SK-N-SH (cell line): Measurements from ENCODE around the gene PHACTR3. TPM values are rescaled to one million over a fixed set of nuclear protein-coding genes. Genes with fewer than 3 reads are reported as not detected.

Source experiments
- CTCF ChIA-PET: fragments of 300-600, 350-600 bp; formaldehyde crosslinking; extraction: SDS; loops from one replicate; lab custom pipeline; 2021; lab: Yijun Ruan, JAX
- POLR2A ChIA-PET: fragments of 350-600 bp; sonication (Branson Sonifier 250); formaldehyde crosslinking; extraction: SDS; loops from one replicate; lab custom pipeline; 2020; ENCODE audit warnings: antibody characterized with exemption, inconsistent platforms; lab: Yijun Ruan, JAX
- DNase-seq: peaks from one replicate; pipeline ENCODE4 v3.0.0; 2012
- H2AFZ ChIP-seq: fragments of 200-600 bp; sonication (generic); 2 replicates; pipeline ENCODE4 v1.8.1; 2016; ENCODE audit warnings: antibody characterized with exemption, mild to moderate bottlenecking, low read depth
- H3F3A ChIP-seq: fragments of 200-600 bp; sonication (generic); replicated peaks from 2 replicates; pipeline ENCODE3; 2016; ENCODE audit warnings: antibody characterized with exemption, mild to moderate bottlenecking; ENCODE audit not compliant: insufficient read depth
- H3K27ac ChIP-seq, 2 experiments: fragments of 200-500 bp in 1 of 2; fragments of 200-600 bp in 1 of 2; sonication (Bioruptor generic) in 1 of 2; sonication (generic), shearing (Covaris generic) in 1 of 2; 2 replicates each; pipeline versions ENCODE4 v1.5.1 to v1.6.1; 2014 to 2016; ENCODE audit warnings: low read depth in 2 of 2, inconsistent platforms in 1 of 2, low read length in 1 of 2, mild to moderate bottlenecking in 1 of 2, mixed read lengths in 1 of 2
- H3K27me3 ChIP-seq: fragments of 200-600 bp; sonication (generic), shearing (Covaris generic); 2 replicates; pipeline ENCODE4 v1.6.1; 2016; ENCODE audit warnings: mixed run types; ENCODE audit not compliant: insufficient read depth
- H3K36me3 ChIP-seq, 2 experiments: fragments of 200-500 bp in 1 of 2; fragments of 200-600 bp in 1 of 2; sonication (Bioruptor generic) in 1 of 2; sonication (generic) in 1 of 2; replicated peaks in 1 of 2; 2 replicates each; pipeline versions ENCODE3 to v1.5.1; 2014 to 2016; ENCODE audit warnings: low read length in 1 of 2, mild to moderate bottlenecking in 1 of 2; ENCODE audit not compliant: insufficient read depth in 2 of 2, control insufficient read depth in 1 of 2
- H3K4me1 ChIP-seq, 2 experiments: fragments of 200-500 bp in 1 of 2; fragments of 200-600 bp in 1 of 2; sonication (Bioruptor generic) in 1 of 2; sonication (generic), shearing (Covaris generic) in 1 of 2; 2 replicates each; pipeline versions ENCODE4 v1.5.1 to v1.6.1; 2014 to 2016; ENCODE audit warnings: low read depth in 1 of 2, low read length in 1 of 2, mixed run types in 1 of 2; ENCODE audit not compliant: insufficient read depth in 2 of 2, control insufficient read depth in 1 of 2
- H3K4me2 ChIP-seq: fragments of 200-600 bp; sonication (generic), shearing (Covaris generic); 2 replicates; pipeline ENCODE4 v1.6.1; 2017; ENCODE audit warnings: mixed run types
- H3K4me3 ChIP-seq, 2 experiments: fragments of 200-500 bp in 1 of 2; fragments of 200-600 bp in 1 of 2; sonication (Bioruptor generic) in 1 of 2; sonication (generic), shearing (Covaris generic) in 1 of 2; 2 replicates each; pipeline versions ENCODE4 v1.5.1 to v1.8.1; 2014 to 2016; ENCODE audit warnings: low read depth in 2 of 2, inconsistent platforms in 1 of 2, low read length in 1 of 2, mild to moderate bottlenecking in 1 of 2, mixed read lengths in 1 of 2, moderate library complexity in 1 of 2
- H3K79me2 ChIP-seq: fragments of 200-600 bp; sonication (generic); 2 replicates; pipeline ENCODE4 v1.8.1; 2017; ENCODE audit warnings: mild to moderate bottlenecking; ENCODE audit not compliant: insufficient read depth
- H3K9ac ChIP-seq: fragments of 200-600 bp; sonication (generic); 2 replicates; pipeline ENCODE4 v1.6.1; 2017; ENCODE audit warnings: mixed run types
- H3K9me2 ChIP-seq: fragments of 200-600 bp; sonication (generic); 2 replicates; pipeline ENCODE4 v1.6.1; 2017; ENCODE audit warnings: mixed run types
- H3K9me3 ChIP-seq: fragments of 200-600 bp; sonication (generic); 2 replicates; pipeline ENCODE4 v1.6.1; 2017; ENCODE audit warnings: mixed run types, mild to moderate bottlenecking, moderate library complexity
- H4K20me1 ChIP-seq: fragments of 200-600 bp; sonication (generic); 2 replicates; pipeline ENCODE4 v1.6.1; 2017; ENCODE audit warnings: mild to moderate bottlenecking, mixed run types; ENCODE audit not compliant: insufficient read depth
- CHD2 ChIP-seq: fragments of 150-350 bp; IDR thresholded peaks from 2 replicates; pipeline ENCODE4 v1.6.1; 2018; ENCODE audit warnings: low read length; ENCODE audit not compliant: partially characterized antibody
- CTCF ChIP-seq: fragments of 200-600 bp; sonication (generic); IDR thresholded peaks from 2 replicates; pipeline ENCODE4 v1.6.1; 2017; ENCODE audit warnings: antibody characterized with exemption, mild to moderate bottlenecking, moderate library complexity
- ELF1 ChIP-seq: IDR thresholded peaks from 2 replicates; pipeline ENCODE4 v1.4.0; 2012
- FOXJ3 ChIP-seq: sonication (generic); formaldehyde crosslinking; IDR thresholded peaks from 2 replicates; pipeline ENCODE4 v1.5.1; 2020; ENCODE audit warnings: mild to moderate bottlenecking, missing genetic modification reagents
- GABPA ChIP-seq: IDR thresholded peaks from 2 replicates; pipeline ENCODE4 v1.4.0; 2012; ENCODE audit warnings: low read depth, mild to moderate bottlenecking
- IRF3 ChIP-seq: fragments of 150-350 bp; IDR thresholded peaks from 2 replicates; pipeline ENCODE4 v1.6.1; 2016; ENCODE audit warnings: mild to moderate bottlenecking, low read depth, low read length
- JUND ChIP-seq: IDR thresholded peaks from 2 replicates; pipeline ENCODE4 v1.4.0; 2012
- MAX ChIP-seq: IDR thresholded peaks from 2 replicates; pipeline ENCODE4 v1.4.0; 2012; ENCODE audit warnings: low read depth
- MEF2A ChIP-seq: IDR thresholded peaks from 2 replicates; pipeline ENCODE4 v1.4.0; 2012; ENCODE audit warnings: low read depth, borderline replicate concordance
- MXI1 ChIP-seq: IDR thresholded peaks from 2 replicates; pipeline ENCODE4 v1.6.1; 2012; ENCODE audit warnings: mild to moderate bottlenecking, low read depth, low read length, improper control_type of control experiment
- NFIC ChIP-seq: IDR thresholded peaks from 2 replicates; pipeline ENCODE4 v1.4.0; 2012; ENCODE audit warnings: borderline replicate concordance
- NRF1 ChIP-seq: IDR thresholded peaks from 2 replicates; pipeline ENCODE4 v1.6.1; 2012; ENCODE audit warnings: low read depth, mild to moderate bottlenecking, low read length
- POLR2AphosphoS5 ChIP-seq: IDR thresholded peaks from 2 replicates; pipeline ENCODE4 v1.6.1; 2012; ENCODE audit warnings: low read depth, low read length
- REST ChIP-seq: IDR thresholded peaks from 2 replicates; pipeline ENCODE4 v1.6.1; 2012; ENCODE audit warnings: mild to moderate bottlenecking, low read depth, low read length, moderate library complexity
- RFX5 ChIP-seq: IDR thresholded peaks from 2 replicates; pipeline ENCODE4 v1.6.1; 2012; ENCODE audit warnings: mild to moderate bottlenecking, improper control_type of control experiment, low read length
- SMC3 ChIP-seq: IDR thresholded peaks from 2 replicates; pipeline ENCODE4 v1.6.1; 2012; ENCODE audit warnings: low read depth, low read length, improper control_type of control experiment
- TEAD4 ChIP-seq: IDR thresholded peaks from 2 replicates; pipeline ENCODE4 v1.4.0; 2012; ENCODE audit warnings: mild to moderate bottlenecking, borderline replicate concordance; ENCODE audit not compliant: insufficient read depth
- USF1 ChIP-seq: IDR thresholded peaks from 2 replicates; pipeline ENCODE4 v1.4.0; 2012; ENCODE audit warnings: low read depth, borderline replicate concordance
- YY1 ChIP-seq: IDR thresholded peaks from 2 replicates; pipeline ENCODE4 v1.4.0; 2012; ENCODE audit warnings: low read depth, mild to moderate bottlenecking
- WGBS: methylation state at CpG from one replicate; pipeline ENCODE4 v1.1.6; 2017; ENCODE audit warnings: low lambda C conversion rate; 5-methylcytosine and 5-hydroxymethylcytosine counted together
- polyA plus RNA-seq, 3 experiments: library from polyadenylated mRNA; depleted of rRNA; stranded (reverse); fragments of >200 nt; gene quantifications; 2 replicates each; pipeline ENCODE4 v1.2.3, GENCODE V29; 2012
- TF ChIP-seq, protein P1 (sequence below): IDR thresholded peaks from 2 replicates; pipeline ENCODE4 v1.4.0; 2012; ENCODE audit warnings: low read depth, borderline replicate concordance

PHACTR3 gene
- polyA plus RNA-seq, 1 of the 3 experiments (the other 2 are of a cell fraction), result 0.10 TPM

GRCh38 chr20:59817846-59818615 is 213.7 kb downstream of the PHACTR3 start:
- 46% methylated on average over 14 of the region's 14 CpGs for WGBS
- TF ChIP-seq IRF3 (no peak), JUND (no peak), REST (no peak), FOXJ3 (CRISPR knock-in tag) (no peak), MAX (no peak), NRF1 (no peak), CTCF (no peak), CHD2 (no peak), USF1 (no peak), YY1 (no peak), GABPA (no peak), NFIC (no peak), TEAD4 (no peak), MEF2A (no peak), RFX5 (no peak), POLR2AphosphoS5 (no peak), SMC3 (no peak), ELF1 (no peak), MXI1 (no peak)
- TF ChIP-seq, protein P1, sequence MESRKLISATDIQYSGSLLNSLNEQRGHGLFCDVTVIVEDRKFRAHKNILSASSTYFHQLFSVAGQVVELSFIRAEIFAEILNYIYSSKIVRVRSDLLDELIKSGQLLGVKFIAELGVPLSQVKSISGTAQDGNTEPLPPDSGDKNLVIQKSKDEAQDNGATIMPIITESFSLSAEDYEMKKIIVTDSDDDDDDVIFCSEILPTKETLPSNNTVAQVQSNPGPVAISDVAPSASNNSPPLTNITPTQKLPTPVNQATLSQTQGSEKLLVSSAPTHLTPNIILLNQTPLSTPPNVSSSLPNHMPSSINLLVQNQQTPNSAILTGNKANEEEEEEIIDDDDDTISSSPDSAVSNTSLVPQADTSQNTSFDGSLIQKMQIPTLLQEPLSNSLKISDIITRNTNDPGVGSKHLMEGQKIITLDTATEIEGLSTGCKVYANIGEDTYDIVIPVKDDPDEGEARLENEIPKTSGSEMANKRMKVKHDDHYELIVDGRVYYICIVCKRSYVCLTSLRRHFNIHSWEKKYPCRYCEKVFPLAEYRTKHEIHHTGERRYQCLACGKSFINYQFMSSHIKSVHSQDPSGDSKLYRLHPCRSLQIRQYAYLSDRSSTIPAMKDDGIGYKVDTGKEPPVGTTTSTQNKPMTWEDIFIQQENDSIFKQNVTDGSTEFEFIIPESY, result no peak
- TF ChIP-seq, all 33 proteins: peak for 0
- H3K4me1 ChIP-seq, result no peaks in the 10 kb centered on the region; a peak in 1 of 4 replicates
- no peak overlapping the region for H3K27ac ChIP-seq
- H3F3A ChIP-seq, result no peaks in the 10 kb centered on the region
- no peak overlapping the region for H3K9ac ChIP-seq
- no peak overlapping the region for H3K4me2 ChIP-seq
- POLR2A ChIA-PET, result no interaction called here
- H3K27me3 ChIP-seq, result no peaks in the 10 kb centered on the region
- H3K4me3 ChIP-seq, result no peak overlapping the region
- H3K9me3 ChIP-seq, result no peaks in the 10 kb centered on the region
- no peak overlapping the region for H2AFZ ChIP-seq
- CTCF ChIA-PET, result no interaction called here
- H3K9me2 ChIP-seq, result no peaks in the 10 kb centered on the region
- no peaks in the 10 kb centered on the region for H3K36me3 ChIP-seq
- peak; percentile 3 for DNase-seq
- no peaks in the 10 kb centered on the region for H4K20me1 ChIP-seq
- no peaks in the 10 kb centered on the region for H3K79me2 ChIP-seq
